GM12892 (cell line): ENCODE data around the gene PRDM5.

Source experiments
- DNase-seq: peaks from one replicate; pipeline ENCODE4 v3.0.0; 2011; ENCODE audit not compliant: insufficient read length
- FAIRE-seq: peaks from 2 replicates; lab custom pipeline; 2011; peaks lifted over from hg19 to GRCh38; lab: Jason Lieb, UNC
- POLR2A ChIP-seq: IDR thresholded peaks from 2 replicates; pipeline ENCODE4 v1.6.1; 2011; ENCODE audit warnings: low read depth, low read length, control low read depth
- POLR2AphosphoS5 ChIP-seq: IDR thresholded peaks from 2 replicates; pipeline ENCODE4 v1.6.1; 2011; ENCODE audit warnings: low read depth, low read length, control low read depth
- TAF1 ChIP-seq: IDR thresholded peaks from 2 replicates; pipeline ENCODE4 v1.6.1; 2011; ENCODE audit warnings: low read depth, mild to moderate bottlenecking, control low read depth, low read length, borderline replicate concordance

The PRDM5 gene

DNA sequence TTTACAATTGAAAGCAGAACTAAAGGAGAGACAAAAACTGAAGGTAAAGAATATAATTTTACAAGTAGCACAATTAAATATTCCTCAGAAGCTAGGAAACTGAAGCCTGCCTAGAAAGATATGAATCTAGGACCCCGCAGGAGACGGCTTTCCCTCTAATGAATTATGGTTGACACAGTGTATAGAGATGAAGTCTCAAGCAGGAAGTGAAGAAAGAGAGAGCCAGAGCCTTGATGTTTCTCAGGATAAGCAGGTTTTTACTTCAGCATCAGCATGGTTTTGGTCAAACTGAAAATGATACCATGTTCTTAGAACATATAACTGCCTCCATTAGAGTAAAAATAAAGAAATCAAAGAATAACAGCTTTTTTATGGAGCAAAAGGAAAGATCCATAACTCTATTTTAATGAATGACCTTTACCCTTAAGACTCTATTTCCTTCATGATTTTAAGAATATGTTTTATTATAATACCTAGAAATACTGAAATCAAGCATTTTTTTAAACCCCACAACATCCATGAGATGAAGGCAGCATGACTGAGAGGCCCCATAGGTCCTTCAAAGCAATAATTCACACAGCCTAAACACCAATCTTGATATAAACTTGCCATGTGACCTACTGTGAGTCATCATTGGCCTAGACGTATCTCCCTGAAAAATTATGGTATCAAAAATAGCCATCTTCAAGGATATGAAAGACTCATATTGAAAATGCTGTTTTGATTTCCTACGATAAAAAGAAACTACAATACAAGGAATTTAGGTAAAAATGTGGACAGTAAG, 193.4 kb downstream of the PRDM5 start:
- TF ChIP-seq POLR2AphosphoS5 (no peak), TAF1 (no peak), POLR2A (no peak)
- FAIRE-seq: no peak

DNA sequence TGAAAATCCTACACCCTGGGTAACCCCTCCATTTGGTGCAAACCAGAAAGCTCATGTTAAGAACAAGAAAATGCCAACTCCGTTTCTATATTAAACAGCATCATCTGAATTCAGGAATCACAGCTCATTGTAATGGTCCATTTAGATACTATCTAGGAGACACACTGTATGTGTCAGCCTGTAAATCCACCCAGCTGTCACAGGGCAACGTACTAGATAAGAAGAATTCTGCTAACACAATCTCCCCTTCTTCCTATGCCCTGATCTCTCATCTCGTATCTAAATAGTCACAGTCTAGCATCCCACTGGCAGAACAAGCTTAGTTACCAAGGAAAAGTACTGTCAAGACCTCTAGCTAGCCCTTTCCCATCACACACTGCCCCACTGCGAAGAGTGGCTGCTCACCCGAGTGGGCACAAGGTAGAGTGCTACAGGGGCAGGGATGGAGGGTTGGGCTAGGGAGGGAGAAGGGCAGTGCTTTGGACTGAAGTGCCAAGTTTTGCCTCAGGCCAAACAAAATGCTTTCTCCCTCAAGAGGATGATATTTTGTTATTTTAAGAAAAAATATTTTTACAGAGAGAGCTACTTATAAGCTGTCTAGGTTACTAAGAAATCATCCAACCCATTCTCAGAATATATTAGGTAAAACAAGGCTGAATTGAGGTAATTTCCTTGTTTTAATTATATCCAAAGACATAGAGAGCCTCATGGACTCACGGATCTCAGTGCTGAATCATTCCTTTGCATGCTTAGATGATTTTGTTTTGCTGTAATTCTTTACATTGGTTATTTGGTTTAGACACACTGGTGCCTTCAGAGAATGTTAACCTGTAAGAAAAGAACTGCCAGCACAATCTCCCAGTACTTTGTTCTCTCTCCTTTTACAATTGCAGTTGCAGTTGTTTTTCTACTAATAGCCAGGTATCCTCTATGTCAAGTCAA, 196.6 kb downstream of the PRDM5 start:
- DNase-seq: no peak
- TF ChIP-seq POLR2A (no peak), POLR2AphosphoS5 (no peak), TAF1 (no peak)
- FAIRE-seq: no peak

More for the DNA sequence above, 193.4 kb downstream of the PRDM5 start:
- no peak for DNase-seq

- TF ChIP-seq POLR2AphosphoS5 (no peak), POLR2A (no peak), TAF1 (no peak)
- FAIRE-seq (no peak), DNase-seq (no peak)
Observed at GRCh38 chr4:120724656-120725055, 197.9 kb downstream of the PRDM5 start.

DNA sequence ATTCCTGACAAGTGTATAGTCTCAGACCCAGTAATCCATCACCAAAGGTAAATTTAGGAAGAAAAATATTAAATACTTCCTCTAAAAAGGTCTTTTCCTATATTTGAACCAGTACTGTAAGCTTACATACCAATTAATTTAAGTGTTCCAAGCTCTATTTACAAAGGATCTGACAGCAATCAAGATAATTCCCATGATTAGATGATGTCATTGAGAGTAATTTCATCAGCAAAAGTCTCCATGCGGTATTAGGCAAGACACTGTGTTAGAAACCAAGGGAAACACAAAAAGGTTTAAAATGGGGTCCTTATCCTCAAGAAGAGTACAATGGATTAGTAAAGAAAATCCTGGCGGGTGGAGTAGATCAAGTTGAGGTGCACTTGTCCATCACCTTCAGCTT, 198.5 kb downstream of the PRDM5 start:
- no peak for DNase-seq
- no peak for FAIRE-seq
- no peak for TF ChIP-seq POLR2AphosphoS5
- TF ChIP-seq POLR2A: no peak
- TF ChIP-seq TAF1: no peak

GRCh38 chr4:120723105-120723504, 199.4 kb downstream of the PRDM5 start:
- DNase-seq (no peak), FAIRE-seq (no peak)
- no peak for TF ChIP-seq TAF1
- no peak for TF ChIP-seq POLR2AphosphoS5
- no peak for TF ChIP-seq POLR2A

GRCh38 chr4:120722655-120723054, 199.9 kb downstream of the PRDM5 start:
- FAIRE-seq (no peak), DNase-seq (no peak)
- TF ChIP-seq TAF1: no peak
- no peak for TF ChIP-seq POLR2A
- TF ChIP-seq POLR2AphosphoS5: no peak

DNA sequence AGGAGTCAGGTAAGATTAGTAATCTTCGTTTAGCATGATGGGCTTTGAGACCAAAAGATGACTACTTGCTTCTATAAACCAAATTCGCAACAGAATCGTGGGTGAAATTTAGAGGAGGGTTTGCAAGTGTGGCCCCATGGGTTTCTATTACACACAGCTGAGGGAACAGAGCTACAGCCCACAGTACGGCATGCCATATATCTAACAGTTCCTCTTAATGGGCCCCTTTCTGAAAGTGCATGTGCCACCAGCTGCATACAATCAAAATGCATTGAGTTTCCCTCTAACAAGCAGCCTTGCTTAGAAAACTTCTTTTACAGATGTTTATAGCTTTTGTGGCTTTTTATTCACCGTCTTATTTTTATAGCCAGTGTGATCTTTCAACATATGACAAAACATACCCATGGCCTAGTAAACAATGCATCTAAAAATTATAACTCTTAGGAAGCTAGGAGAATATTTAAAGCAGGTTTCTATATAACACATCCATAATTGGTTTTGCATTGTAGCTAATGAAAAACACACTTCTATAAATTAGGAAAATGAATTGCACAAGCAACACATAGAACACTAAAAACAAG, 202.1 kb downstream of the PRDM5 start:
- TF ChIP-seq TAF1: no peak
- no peak for TF ChIP-seq POLR2AphosphoS5
- no peak for TF ChIP-seq POLR2A
- no peak for DNase-seq
- FAIRE-seq: no peak

GRCh38 chr4:120718979-120719566, 203.5 kb downstream of the PRDM5 start:
- no peak for TF ChIP-seq TAF1
- no peak for TF ChIP-seq POLR2A
- TF ChIP-seq POLR2AphosphoS5: no peak
- DNase-seq (no peak), FAIRE-seq (peak; percentile 79)

DNA sequence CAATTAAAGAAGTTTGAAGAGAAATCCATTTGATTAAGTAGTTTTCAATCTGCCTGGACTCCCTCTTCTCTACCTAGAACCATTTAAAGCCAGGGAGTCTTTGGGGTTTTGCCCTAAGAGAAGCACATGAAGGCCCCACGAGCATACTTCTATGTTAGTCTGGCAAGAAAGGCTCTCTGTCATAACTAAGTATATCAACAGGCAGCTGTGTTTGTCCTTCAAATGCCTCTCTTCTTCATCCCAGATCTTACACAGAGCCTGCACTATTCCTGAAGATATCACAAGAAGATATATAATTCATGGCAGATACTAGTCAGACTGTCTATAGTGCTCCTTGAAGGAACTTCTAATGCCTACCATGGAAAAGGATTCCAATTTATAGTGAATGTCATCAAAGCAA, 206.2 kb downstream of the PRDM5 start:
- FAIRE-seq (no peak), DNase-seq (no peak)
- TF ChIP-seq TAF1: no peak
- TF ChIP-seq POLR2AphosphoS5: no peak
- TF ChIP-seq POLR2A: no peak

DNA sequence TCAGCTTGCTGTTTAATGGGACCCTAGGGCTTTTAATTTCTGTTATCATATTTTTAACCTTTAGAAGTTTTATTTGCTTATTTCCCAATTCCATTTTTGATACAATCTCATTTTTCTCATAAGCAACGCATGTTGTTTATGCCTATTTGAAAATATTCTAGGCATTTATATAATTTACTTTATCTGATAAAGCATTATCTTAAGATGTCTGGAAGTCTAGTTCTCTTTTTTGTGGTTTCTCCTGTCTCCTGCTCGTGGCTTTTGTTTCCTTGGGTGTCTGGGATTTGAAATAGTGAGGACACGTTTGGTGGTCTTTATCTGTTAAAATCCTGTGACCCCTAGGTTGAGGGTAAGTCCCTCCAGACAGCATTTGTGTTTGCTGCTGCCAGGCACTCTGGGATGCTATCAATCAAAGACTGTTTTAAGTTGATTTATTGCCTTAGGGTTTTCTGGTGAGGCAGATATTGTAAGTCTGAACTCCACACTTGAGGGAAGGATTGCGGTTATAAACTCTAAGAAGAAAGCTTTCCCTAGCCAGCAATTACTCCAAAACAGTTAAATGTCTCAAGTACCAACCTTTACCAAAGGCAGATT, 208.0 kb downstream of the PRDM5 start:
- DNase-seq (no peak), FAIRE-seq (no peak)
- TF ChIP-seq POLR2AphosphoS5 (no peak), POLR2A (no peak), TAF1 (no peak)

DNA sequence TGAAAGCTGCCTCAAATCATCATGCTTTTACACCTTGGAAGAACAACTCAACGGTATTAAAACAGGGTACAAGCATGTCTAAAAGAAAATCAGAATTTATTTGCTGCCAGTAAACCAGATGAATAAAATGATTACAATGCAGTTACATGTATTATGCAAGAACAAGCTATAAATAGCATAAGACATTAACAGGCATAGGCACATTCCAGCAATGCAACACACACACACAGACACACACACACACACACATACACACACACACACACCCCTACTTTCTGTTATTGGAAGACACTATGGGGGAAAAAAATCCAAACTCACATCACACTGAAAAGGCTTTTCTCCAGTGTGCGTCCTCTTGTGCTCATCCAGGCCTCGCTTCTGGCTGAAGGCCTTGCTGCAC, 212.5 kb downstream of the PRDM5 start:
- FAIRE-seq (no peak), DNase-seq (no peak)
- TF ChIP-seq POLR2A (no peak), TAF1 (no peak), POLR2AphosphoS5 (no peak)
